ENCODE measurements around the gene BRD7.

GRCh38 chr16:50335196-50335958, 33.4 kb downstream of the BRD7 start:
- TF ChIP-seq ZNF274 (IDR thresholded peaks at IDR 0.05; ENCODE audit: low read depth, low read length), result no peak
- no peak for TF ChIP-seq YY1 (IDR thresholded peaks at IDR 0.05; ENCODE audit: insufficient read depth, insufficient read length)

Data from NT2/D1 (cell line).